Measurements from ENCODE around the gene PLEKHF1.

The PLEKHF1 gene

GRCh38 chr19:29628661-29629385 is 36.4 kb upstream of the PLEKHF1 start:
- TF ChIP-seq POLR2A (IDR thresholded peaks at IDR 0.05; ENCODE audit: low read depth, low read length) = no peak
- no peak for FAIRE-seq
- DNase-seq (ENCODE audit: insufficient read length, low spot score) = no peak

- TF ChIP-seq POLR2A (IDR thresholded peaks at IDR 0.05; ENCODE audit: low read depth, low read length) = no peak
- FAIRE-seq = no peak
- no peak for DNase-seq (ENCODE audit: insufficient read length, low spot score)
Observed at GRCh38 chr19:29629836-29630534, 35.3 kb upstream of the PLEKHF1 start.

DNA sequence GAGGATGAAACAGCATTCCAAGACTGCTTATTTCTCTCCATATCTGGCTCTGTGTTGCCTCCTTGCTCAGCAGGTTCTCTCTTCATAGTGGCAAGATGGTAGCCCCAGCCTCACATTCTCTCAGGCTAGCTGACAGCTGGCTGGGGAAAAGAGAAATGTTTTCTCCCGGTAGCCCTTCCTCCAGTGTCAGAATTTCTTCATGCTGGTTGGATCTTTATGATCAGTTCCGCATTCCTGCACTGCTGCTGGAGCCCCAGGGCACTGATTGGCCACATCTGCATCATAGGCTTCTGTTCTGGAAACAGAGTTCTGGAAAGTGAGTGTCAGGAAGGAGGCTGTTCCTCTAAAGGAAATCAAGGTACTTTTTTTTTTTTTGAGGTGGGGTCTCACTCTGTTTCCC is 34.6 kb upstream of the PLEKHF1 start:
- TF ChIP-seq POLR2A (IDR thresholded peaks at IDR 0.05; ENCODE audit: low read depth, low read length) = no peak
- FAIRE-seq = no peak
- no peak for DNase-seq (ENCODE audit: insufficient read length, low spot score)

- TF ChIP-seq POLR2A (IDR thresholded peaks at IDR 0.05; ENCODE audit: low read depth, low read length) = no peak
- FAIRE-seq (no peak), DNase-seq (ENCODE audit: insufficient read length, low spot score) (no peak)
Observed at GRCh38 chr19:29631450-29631849, 33.8 kb upstream of the PLEKHF1 start.

GRCh38 chr19:29634002-29634401 is 31.3 kb upstream of the PLEKHF1 start:
- no peak for TF ChIP-seq POLR2A (IDR thresholded peaks at IDR 0.05; ENCODE audit: low read depth, low read length)

GRCh38 chr19:29634423-29635130 is 30.7 kb upstream of the PLEKHF1 start:
- DNase-seq (ENCODE audit: insufficient read length, low spot score) (no peak), FAIRE-seq (no peak)
- TF ChIP-seq POLR2A (IDR thresholded peaks at IDR 0.05; ENCODE audit: low read depth, low read length) = no peak

More at GRCh38 chr19:29634002-29634401, 31.3 kb upstream of the PLEKHF1 start:
- DNase-seq (ENCODE audit: insufficient read length, low spot score) (no peak), FAIRE-seq (no peak)

DNA sequence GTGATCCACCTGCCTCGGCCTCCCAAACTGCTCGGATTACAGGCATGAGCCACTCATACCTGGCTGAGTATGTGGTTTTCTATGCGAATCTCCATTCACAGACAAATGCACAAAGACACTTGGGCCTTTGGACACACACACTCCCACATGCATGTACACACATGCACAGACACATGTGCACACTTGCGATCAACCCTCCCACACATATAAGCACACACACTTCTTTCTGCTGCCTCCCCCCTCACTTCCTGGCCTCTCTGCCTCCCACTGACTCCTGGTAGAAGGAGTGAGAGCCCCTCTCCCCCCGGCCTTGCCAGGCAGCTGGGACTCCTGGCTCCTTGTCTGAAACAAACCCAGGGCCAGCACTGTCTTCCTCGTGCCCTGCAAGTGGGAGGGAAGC is 29.3 kb upstream of the PLEKHF1 start:
- DNase-seq (ENCODE audit: insufficient read length, low spot score) (no peak), FAIRE-seq (no peak)
- no peak for TF ChIP-seq POLR2A (IDR thresholded peaks at IDR 0.05; ENCODE audit: low read depth, low read length)

- no peak for TF ChIP-seq POLR2A (IDR thresholded peaks at IDR 0.05; ENCODE audit: low read depth, low read length)
- DNase-seq (ENCODE audit: insufficient read length, low spot score) = no peak
- no peak for FAIRE-seq
Observed at GRCh38 chr19:29636553-29637360, 28.5 kb upstream of the PLEKHF1 start.

GRCh38 chr19:29639086-29639485 is 26.2 kb upstream of the PLEKHF1 start:
- no peak for FAIRE-seq
- no peak for DNase-seq (ENCODE audit: insufficient read length, low spot score)
- TF ChIP-seq POLR2A (IDR thresholded peaks at IDR 0.05; ENCODE audit: low read depth, low read length) = no peak

DNA sequence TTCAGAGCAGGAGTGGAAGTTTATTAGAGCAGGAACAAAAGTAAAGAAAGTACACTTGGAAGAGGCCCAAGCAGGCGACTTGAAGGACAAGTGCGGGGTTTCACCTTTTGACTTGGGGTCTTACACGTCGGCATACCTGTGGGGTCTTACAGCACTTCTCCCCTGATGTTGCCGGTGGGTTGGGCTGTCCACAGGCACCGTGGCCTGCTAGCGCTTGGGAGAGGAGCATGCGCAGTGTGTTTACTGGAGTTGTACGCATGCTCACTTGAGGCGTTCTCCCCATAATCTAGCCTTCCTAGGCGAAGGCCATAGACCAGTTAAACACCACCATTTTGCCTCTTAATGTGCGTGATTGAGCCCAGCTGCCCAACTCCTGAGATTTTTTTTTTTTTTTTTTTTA is 25.0 kb upstream of the PLEKHF1 start:
- FAIRE-seq (no peak), DNase-seq (ENCODE audit: insufficient read length, low spot score) (no peak)
- no peak for TF ChIP-seq POLR2A (IDR thresholded peaks at IDR 0.05; ENCODE audit: low read depth, low read length)

DNA sequence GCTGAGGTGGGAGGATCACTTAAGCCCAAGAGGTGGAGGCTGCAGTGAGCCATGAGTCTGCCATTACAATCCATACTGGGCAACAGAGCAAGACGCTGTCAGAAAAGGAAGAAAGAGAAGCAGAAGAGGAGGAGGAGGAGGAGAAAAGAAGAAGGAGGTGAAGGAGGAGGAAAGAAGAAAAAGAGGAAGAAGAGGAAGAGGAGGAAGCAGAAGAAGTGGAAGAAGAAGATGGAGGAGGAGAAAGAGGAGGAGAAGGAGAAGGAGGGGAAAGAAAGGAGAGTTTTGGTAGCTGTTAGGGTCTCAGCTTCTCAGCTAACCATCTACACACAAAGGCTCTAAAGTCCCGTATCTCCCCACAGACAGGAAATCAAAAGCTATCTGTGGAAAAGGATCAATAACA is 23.7 kb upstream of the PLEKHF1 start:
- TF ChIP-seq POLR2A (IDR thresholded peaks at IDR 0.05; ENCODE audit: low read depth, low read length) = no peak
- DNase-seq (ENCODE audit: insufficient read length, low spot score) (no peak), FAIRE-seq (no peak)

GRCh38 chr19:29643361-29643935 is 21.8 kb upstream of the PLEKHF1 start:
- no peak for DNase-seq (ENCODE audit: insufficient read length, low spot score)
- FAIRE-seq = no peak
- no peak for TF ChIP-seq POLR2A (IDR thresholded peaks at IDR 0.05; ENCODE audit: low read depth, low read length)

GRCh38 chr19:29644210-29644609 is 21.1 kb upstream of the PLEKHF1 start:
- TF ChIP-seq POLR2A (IDR thresholded peaks at IDR 0.05; ENCODE audit: low read depth, low read length) = no peak
- FAIRE-seq = no peak
- no peak for DNase-seq (ENCODE audit: insufficient read length, low spot score)

All from H54 (cell line).